GM18511 (cell line): Measurements from ENCODE around the gene PNKP.

Source experiments
- ATAC-seq: cut with Tn5 transposase; IDR thresholded peaks from one replicate; pipeline ENCODE4 v1.9.1; 2021; ENCODE audit warnings: mild to moderate bottlenecking, moderate library complexity; ENCODE audit not compliant: unreplicated experiment

PNKP gene

DNA sequence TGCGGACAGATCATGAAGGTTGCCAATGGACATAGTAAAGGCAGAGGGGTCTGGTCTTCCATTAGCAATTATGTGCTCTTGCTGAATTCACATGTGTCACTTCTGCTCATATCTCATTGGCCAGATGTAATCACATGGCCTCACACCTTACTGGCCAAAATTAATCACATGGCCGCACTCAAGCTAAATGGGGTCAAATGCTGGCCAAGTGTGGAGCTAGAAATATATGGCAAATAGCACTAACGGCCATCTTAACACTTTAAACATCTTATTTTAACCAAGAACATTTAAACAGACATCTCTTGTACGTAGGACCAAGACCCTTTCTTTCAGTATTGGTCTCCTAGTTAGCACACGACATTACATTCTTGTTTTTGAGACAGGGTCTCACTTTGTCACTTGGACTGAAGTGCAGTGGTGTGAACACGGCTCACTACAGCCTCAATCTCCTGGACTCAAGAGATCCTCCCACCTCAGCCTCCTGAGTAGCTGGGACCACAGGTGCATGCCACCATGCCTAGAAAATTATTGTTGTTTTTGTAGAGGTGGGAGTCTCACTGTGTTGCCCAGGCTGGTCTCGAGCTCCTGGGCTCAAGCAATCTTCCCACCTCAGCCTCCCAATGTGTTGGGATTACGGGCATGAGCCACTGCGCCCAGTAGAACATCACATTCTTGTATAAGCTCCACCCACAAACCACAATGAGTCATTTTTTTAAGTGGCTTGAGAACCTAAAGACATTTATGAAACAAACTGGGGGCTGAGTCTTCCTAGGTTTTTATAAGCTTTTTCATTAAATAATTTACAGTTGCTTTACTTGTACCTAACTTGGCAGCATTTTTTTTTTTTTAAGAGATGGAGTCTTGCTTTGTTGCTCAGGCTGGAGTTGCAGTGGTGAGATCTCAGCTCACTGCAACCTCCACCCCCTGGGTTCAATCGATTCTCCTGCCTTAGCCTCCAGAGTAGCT is 19.4 kb downstream of the PNKP start:
- no peak for ATAC-seq

- no peak for ATAC-seq
These were observed 21.0 kb downstream of the PNKP start for GRCh38 chr19:49846408-49846807.

DNA sequence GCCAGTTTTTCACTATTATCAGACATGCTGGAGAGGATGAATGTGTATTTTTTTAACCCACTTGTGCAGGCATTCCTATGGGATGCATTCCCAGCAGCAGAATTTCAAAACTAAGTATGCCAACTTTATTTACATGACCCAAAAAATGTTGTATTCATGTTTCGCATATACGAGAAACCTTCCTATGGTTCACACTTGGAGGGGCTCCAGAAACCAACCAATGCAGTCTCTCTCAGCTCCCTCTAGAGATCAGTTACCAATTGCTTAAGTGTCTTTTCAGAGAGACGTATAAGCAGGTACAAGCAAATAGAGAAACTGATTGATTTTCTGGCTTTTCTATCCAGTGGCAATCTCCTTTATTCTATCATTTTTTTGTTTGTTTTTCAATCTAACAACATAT is 22.0 kb downstream of the PNKP start:
- no peak for ATAC-seq

GRCh38 chr19:49844138-49845095 is 23.0 kb downstream of the PNKP start:
- ATAC-seq, result no peak

- ATAC-seq, result no peak
These were observed 24.1 kb downstream of the PNKP start for GRCh38 chr19:49843265-49843664.

DNA sequence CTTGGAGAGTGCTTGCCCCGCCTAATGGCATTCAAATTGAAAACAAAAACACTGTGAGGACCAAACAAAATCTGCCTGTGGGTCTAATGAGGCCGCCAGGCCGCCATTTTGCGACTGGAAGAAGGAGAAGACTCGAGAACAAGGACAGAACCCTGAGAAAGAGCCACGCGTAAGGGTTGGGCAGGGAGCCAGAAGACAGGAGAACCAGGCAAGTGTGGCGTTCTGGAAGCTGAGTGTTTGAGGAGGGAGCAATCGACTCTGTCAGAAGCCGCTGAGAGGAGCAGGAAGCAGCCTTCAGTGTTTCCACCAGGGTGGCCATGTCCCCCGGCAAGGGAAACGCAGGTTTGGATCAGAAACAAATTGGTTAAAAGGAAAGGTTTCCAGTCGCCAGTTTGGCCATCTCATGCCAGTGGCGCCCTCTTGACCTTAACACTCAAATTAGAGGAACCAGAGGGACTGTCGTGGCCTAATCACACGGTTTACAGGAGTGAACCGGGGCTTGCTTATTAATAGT is 26.6 kb downstream of the PNKP start:
- no peak for ATAC-seq

- no peak for ATAC-seq
These were observed 27.1 kb downstream of the PNKP start for GRCh38 chr19:49840321-49840720.

DNA sequence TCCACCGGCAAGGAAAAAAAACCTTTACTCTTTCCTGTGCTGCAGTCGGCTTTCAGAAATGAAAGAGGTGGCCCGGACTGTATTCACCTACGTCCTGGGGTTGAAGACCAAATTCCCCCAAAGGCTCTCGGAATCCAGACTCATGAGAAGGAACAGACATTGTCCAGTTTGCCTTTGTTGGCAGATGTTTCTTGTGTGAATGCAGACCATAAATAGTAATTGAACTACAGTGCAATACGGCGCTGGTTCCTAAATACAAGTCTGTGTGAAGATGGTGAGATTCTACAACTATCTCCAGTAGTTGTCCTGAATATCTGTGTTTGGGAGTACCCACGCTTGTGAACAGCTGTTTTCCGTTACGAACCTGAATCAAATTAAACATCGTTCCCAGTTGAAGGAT is 27.7 kb downstream of the PNKP start:
- ATAC-seq, result no peak

DNA sequence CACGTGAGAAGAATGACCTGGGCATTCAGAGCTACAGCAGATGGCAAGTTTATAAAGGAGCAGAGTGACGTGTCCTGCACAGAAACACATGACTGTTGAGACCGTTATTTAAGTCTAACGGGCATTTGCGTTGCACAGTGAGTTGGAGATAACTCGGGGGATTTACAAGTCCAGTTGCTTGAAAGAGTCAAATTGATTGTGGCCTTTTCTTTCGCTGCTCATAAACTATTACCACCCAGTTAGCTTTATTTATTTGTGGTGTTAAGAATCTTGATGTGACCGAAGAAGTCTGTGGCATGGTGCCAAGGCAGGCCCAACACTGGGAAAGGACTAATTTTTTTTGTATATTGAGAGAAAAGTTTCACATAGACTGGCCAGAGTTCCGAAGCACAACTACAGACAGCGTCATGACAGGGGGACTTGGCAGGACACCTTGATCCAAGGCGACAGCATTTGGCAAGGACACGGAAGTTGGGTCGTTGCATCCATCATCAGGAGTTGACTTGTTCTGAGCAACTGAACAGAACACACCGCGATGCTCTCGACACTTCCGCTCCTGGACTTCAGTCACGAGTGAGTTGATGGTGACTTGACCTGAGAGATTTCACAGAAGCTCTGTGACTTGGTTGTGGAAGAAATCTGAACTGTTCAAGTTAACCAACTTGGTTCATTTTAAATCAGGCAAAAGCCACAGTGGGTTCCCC is 28.3 kb downstream of the PNKP start:
- ATAC-seq, result no peak

GRCh38 chr19:49837425-49837824 is 30.0 kb downstream of the PNKP start:
- ATAC-seq, result no peak

DNA sequence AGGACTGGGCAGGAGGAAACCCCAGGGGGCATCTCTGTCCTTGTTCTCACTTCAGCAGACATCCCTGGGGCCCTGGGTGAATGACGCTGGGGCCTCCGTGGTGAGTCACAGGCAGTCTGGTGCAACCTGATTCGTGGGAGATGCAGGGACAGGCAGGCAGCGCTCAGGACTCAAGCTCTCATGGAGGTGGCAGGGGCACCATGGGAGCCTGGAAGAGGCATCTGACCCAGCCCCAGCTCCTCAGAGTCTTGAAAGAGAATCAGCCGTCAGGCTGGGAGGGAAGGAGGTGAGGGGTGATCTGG is 30.4 kb downstream of the PNKP start:
- no peak for ATAC-seq

- no peak for ATAC-seq
These were observed 31.0 kb downstream of the PNKP start for GRCh38 chr19:49836176-49837008.

DNA sequence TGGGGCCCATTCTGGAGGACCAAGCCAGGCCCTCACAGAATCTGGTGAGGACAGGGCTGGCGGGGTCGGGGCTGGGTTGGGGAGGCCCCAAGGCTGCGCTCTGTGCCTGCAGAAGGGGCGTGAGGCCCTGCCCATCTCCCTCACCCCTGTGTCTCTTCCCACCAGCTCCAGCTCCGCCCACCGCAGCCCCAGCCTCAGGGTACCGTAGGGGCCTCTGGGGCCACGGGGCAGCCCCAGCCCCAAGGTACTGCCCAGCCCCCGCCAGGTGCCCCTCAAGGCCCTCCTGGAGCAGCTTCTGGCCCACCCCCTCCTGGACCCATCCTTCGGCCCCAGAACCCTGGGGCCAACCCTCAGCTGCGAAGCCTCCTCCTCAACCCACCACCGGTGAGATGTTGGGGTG is 31.8 kb downstream of the PNKP start:
- ATAC-seq, result no peak

DNA sequence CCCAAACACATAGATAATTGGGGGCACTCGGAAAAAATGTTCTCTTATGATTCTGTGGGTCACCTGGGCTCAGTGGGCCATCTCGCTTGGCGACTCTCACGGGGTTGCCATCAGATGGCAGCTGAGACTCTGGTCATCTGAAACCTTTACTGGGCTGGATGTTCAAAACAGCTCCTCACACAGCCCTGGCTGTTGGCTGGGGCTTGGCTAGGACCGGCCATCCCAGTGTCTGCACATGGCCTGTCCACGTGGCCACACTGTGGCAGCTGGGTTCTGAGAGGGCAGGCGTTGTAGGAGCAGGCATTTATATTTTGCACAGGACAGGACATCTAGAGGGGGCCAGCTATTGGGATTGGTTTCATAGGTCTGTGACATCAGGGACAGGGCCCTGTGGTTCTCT is 33.8 kb downstream of the PNKP start:
- ATAC-seq, result no peak

DNA sequence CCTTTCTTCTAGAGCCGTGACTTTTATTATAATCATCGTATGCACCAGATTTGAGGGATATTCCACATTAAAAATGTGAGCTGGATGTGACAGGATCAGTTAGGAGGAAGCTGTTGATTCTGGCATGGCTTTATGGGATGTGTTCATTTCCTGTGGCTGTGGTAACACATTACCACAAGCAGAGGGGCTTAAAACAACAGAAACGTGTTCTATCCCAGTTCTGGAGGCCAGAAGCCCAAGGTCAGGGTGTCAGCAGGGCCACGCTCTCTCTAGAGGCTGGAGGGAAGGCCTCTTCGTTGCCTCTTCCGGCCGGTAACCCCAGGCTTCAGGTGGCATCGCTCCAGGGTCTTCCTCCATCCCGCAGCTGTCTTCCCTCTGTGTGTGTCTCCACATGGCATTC is 34.8 kb downstream of the PNKP start:
- no peak for ATAC-seq

DNA sequence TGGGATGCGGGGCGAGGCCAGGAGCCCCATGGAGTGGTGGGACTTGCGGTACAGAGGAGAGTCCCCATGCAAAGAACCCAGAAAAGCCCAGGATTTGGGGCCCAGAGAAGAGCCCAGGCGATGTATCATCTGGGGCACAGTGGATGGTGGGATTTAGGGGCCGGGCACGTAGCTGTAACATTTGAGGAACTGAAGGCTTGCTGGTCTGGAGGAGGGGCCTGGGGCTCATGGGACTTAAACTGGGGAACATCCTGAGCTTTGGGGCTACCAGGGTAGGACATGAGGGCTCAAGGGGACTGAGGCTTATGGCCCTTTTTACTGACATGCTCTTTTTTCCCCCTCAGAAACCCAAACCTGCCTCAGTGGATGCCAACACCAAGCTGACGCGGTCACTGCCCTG is 35.8 kb downstream of the PNKP start:
- no peak for ATAC-seq

GRCh38 chr19:49830766-49831165 is 36.6 kb downstream of the PNKP start:
- ATAC-seq, result no peak

- no peak for ATAC-seq
These were observed 37.7 kb downstream of the PNKP start for GRCh38 chr19:49829721-49830120.

DNA sequence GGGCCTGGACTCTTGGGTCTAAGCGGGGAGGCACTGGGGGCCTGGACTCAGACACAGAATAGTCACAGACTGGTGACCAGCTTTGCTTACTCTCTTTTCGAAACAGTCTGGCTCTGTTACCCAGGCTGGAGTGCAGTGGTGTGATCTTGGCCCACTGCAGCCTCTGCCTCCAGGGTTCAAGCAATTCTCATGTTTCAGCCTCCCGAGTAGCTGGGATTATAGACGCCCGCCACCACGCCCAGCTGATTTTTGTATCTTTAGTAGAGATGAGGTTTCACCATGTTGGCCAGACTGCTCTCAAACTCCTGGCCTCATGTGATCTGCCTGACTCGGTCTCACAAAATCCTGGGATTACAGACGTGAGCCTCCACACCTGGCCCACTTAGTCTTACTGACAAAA is 38.2 kb downstream of the PNKP start:
- ATAC-seq, result no peak

- no peak for ATAC-seq
These were observed 40.3 kb downstream of the PNKP start for GRCh38 chr19:49827034-49827433.
